Measurements from ENCODE around the gene ZNF732.
"Not testable (repeated sequence)": the region's sequence is repeated elsewhere in the genome, so short reads cannot be mapped to it uniquely, and the experiment has no call there.

ZNF732 gene

DNA sequence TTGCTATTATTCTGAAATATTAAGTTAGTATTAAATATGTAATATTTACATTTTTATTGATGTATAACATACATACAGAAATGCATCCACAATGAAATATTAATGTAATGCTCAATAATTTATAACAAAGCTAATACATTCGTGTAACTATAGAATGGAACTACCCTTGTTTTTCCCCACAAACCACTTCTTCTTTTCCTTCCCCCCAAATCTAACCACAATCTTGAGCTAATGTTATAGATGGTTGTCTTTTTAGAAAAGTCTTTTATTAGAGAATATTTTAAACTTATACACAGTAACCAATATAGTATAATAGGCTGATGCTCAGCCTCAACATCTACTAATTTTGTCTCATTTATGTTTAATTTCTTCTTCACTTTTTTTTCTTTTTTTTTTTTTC is 4.5 kb upstream of the ZNF732 start:
- peaks cover 26% of the 10 kb centered on the region for H3K27me3 ChIP-seq

DNA sequence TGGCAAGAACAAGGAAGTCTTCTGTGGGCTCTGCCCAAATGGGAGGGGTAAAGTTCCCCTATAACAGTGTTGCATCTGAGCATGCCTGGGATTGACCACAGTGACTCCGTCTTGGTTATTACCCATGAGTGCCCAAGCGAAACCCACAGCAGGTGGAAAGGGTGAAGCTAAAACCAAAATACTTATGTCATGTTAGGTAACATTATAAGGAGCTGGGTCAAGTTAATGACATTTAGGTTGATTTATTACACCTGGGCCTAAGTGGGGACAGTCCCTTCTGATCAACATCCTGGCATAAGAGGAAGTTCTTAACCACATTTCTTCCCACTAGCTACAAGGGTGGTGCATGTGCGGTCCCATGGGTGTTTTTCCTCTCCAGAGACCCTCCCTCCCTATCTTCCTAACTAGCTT is 1.3 kb upstream of the ZNF732 start:
- no peak overlapping the region for H3K27ac ChIP-seq
- no peaks in the 10 kb centered on the region for H3K36me3 ChIP-seq
- no peak overlapping the region for H3K4me3 ChIP-seq (ENCODE audit: low read depth in 1 of 2, low read length in 1 of 2)
- H3K4me1 ChIP-seq (ENCODE audit: control insufficient read depth in 1 of 2, insufficient read depth in 1 of 2, low read depth in 1 of 2, low read length in 1 of 2), result no peaks in the 10 kb centered on the region
- H3K27me3 ChIP-seq, result peaks cover 43% of the 10 kb centered on the region
- TF ChIP-seq, protein P1, sequence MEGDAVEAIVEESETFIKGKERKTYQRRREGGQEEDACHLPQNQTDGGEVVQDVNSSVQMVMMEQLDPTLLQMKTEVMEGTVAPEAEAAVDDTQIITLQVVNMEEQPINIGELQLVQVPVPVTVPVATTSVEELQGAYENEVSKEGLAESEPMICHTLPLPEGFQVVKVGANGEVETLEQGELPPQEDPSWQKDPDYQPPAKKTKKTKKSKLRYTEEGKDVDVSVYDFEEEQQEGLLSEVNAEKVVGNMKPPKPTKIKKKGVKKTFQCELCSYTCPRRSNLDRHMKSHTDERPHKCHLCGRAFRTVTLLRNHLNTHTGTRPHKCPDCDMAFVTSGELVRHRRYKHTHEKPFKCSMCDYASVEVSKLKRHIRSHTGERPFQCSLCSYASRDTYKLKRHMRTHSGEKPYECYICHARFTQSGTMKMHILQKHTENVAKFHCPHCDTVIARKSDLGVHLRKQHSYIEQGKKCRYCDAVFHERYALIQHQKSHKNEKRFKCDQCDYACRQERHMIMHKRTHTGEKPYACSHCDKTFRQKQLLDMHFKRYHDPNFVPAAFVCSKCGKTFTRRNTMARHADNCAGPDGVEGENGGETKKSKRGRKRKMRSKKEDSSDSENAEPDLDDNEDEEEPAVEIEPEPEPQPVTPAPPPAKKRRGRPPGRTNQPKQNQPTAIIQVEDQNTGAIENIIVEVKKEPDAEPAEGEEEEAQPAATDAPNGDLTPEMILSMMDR (IDR thresholded peaks at IDR 0.05), result no peak
- peaks cover 16% of the 10 kb centered on the region for H3K9me3 ChIP-seq

More for the DNA sequence above, 4.5 kb upstream of the ZNF732 start:
- no peak overlapping the region for H3K4me3 ChIP-seq (ENCODE audit: low read depth in 1 of 2, low read length in 1 of 2)
- no peak overlapping the region for H3K27ac ChIP-seq
- no peaks in the 10 kb centered on the region for H3K4me1 ChIP-seq (ENCODE audit: control insufficient read depth in 1 of 2, insufficient read depth in 1 of 2, low read depth in 1 of 2, low read length in 1 of 2)
- peaks cover 17% of the 10 kb centered on the region for H3K9me3 ChIP-seq
- TF ChIP-seq, protein P1 (IDR thresholded peaks at IDR 0.05), result no peak
- no peaks in the 10 kb centered on the region for H3K36me3 ChIP-seq

DNA sequence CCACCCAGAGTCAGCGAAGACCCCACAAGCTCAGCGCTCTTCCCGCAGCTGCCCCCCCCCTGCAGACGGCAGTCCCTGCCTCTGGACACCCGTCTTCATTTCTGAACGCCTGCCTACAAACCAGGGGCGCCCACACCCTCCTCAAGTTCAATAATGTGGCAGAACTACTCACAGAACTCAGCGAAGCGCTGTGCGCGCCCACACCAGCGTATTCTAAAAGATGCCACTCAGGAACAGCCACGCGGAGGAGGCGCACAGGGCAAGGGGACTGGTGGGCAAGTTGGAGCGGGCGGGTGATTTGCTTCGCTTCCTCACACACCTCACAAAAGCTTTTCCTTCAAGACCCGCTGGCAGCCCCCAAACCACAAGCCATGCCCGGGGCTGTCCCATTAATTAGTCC is 758 bp downstream of the ZNF732 start:
- H3K36me3 ChIP-seq; H3K4me1 ChIP-seq (ENCODE audit: control insufficient read depth in 1 of 2, insufficient read depth in 1 of 2, low read depth in 1 of 2, low read length in 1 of 2); H3K27ac ChIP-seq; H3K4me3 ChIP-seq (ENCODE audit: low read depth in 1 of 2, low read length in 1 of 2): not testable (repeated sequence)
- Histone ChIP-seq H3K9me3 (peaks cover 14% of the 10 kb centered on the region), H3K27me3 (peaks cover 43% of the 10 kb centered on the region)

DNA sequence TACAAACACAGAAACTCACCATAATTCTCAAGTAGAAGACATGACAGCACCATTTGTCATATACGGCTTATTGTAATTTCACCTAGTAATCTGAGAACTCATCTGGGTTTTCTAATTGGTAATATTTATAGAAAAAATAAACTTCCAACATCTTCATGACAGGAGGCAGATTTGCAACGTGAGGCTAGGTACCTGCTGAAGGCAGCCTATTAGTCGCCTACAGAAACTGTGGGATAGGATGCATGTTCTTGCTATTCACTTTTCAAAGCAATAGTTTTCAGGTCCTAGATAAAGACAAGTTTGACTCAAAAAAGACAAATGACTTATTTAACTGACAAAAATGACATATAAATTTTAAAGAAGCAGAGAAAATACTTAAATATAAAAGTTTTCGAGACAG is 2.9 kb downstream of the ZNF732 start:
- TF ChIP-seq, protein P1 (IDR thresholded peaks at IDR 0.05), result no peak
- Histone ChIP-seq H3K4me3 (ENCODE audit: low read depth in 1 of 2, low read length in 1 of 2) (no peak overlapping the region), H3K27me3 (peaks cover 43% of the 10 kb centered on the region), H3K27ac (no peak overlapping the region), H3K9me3 (peaks cover 14% of the 10 kb centered on the region), H3K36me3 (no peaks in the 10 kb centered on the region), H3K4me1 (ENCODE audit: control insufficient read depth in 1 of 2, insufficient read depth in 1 of 2, low read depth in 1 of 2, low read length in 1 of 2) (no peaks in the 10 kb centered on the region)

DNA sequence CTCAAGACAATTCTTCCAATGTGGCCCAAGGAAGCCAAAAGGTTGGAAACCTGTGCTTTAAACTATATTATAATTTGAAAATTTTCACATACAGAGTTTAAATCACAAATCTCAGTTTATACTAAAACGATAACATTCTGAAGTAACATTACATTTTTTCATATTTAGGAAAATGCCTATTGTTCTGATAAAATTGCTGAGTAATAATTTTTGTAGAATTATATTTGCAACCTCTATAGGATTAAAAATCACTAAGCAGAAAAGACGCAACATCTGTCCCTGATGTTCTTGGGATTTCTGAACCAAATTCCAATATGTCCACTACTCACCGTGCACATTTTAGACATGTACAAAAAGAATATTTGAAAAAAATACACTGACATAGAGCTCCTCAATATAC is 10.5 kb downstream of the ZNF732 start:
- Histone ChIP-seq H3K4me1 (ENCODE audit: control insufficient read depth in 1 of 2, insufficient read depth in 1 of 2, low read depth in 1 of 2, low read length in 1 of 2) (no peaks in the 10 kb centered on the region), H3K4me3 (ENCODE audit: low read depth in 1 of 2, low read length in 1 of 2) (no peak overlapping the region), H3K27ac (no peak overlapping the region), H3K9me3 (peaks cover 19% of the 10 kb centered on the region), H3K36me3 (no peaks in the 10 kb centered on the region), H3K27me3 (no peaks in the 10 kb centered on the region)
- TF ChIP-seq, protein P1 (IDR thresholded peaks at IDR 0.05), result no peak

DNA sequence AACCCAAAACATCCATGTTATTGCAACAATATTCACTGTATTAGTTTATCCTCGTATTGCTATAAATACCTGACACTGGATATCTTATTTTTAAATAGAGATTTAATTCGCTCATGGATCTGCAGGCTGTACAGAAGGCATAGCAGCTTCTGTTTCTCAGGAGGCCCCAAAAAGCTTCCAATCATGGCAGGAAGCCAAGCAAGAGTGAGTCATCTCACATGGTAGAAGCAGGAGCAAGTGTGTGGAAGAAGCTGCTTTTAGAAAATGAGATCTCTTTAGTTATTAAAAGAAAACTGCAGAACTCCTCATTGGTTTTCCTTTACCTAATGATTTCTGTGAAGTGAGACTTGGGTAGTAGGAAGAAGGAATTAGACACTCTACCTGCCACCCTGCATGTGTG is 16.4 kb downstream of the ZNF732 start:
- no peaks in the 10 kb centered on the region for H3K27me3 ChIP-seq
- TF ChIP-seq, protein P1 (IDR thresholded peaks at IDR 0.05), result no peak
- H3K9me3 ChIP-seq, result peaks cover 19% of the 10 kb centered on the region
- no peaks in the 10 kb centered on the region for H3K36me3 ChIP-seq
- no peak overlapping the region for H3K4me3 ChIP-seq (ENCODE audit: low read depth in 1 of 2, low read length in 1 of 2)
- H3K27ac ChIP-seq, result no peak overlapping the region
- no peaks in the 10 kb centered on the region for H3K4me1 ChIP-seq (ENCODE audit: control insufficient read depth in 1 of 2, insufficient read depth in 1 of 2, low read depth in 1 of 2, low read length in 1 of 2)

Measured in neutrophil (primary cell).